Measurements from ENCODE around the gene LAS1L. TPM values are rescaled to one million over a fixed set of nuclear protein-coding genes. Genes with fewer than 3 reads are reported as not detected.
"Not testable (repeated sequence)": the region's sequence is repeated elsewhere in the genome, so short reads cannot be mapped to it uniquely, and the experiment has no call there.

LAS1L gene
- polyA plus RNA-seq, 2 of the 4 experiments (the other 2 are of a cell fraction), result 67.7 to 72.0 TPM

DNA sequence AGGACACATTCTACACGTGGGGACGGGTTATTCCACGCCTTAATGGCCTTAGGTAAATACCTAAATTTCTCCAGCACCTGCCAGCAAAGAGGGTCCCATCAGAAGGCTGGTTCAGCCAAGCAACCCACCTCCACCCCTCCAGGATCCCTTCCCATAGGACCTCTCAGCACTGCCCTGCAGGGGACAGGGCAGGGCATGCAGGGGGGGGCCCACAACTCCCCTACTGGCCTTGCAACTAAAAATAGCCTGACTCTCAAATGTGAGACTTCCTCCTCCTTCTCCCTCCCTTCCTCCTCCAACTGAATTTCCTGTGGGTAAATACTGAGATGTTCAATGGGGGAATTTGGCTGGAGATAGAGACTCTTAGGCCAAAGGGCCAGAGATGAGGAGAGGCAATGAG lies 6.3 kb downstream of the LAS1L start:
- no peaks in the 10 kb centered on the region for H3K9me3 ChIP-seq
- ChIA-PET CTCF (interaction anchor here (0.6 to 3.1 kb wide), 11 partner anchors 9 to 475 kb away, joined by 3 to 10 read pairs (median 6); no protein-coding TSS in a partner anchor), POLR2A (no interaction called here)
- H3K4me3 ChIP-seq, result no peak overlapping the region
- peaks cover 5% of the 10 kb centered on the region; the same call in 1 of the 3 replicates for H3K4me1 ChIP-seq
- no peak overlapping the region for H3K27ac ChIP-seq
- ATAC-seq, result no peak
- TF ChIP-seq RAD21 (conservative IDR thresholded peaks at IDR 0.05 in 1 of 2, IDR thresholded peaks at IDR 0.05 in 1 of 2) (no peak), RNF2 (IDR thresholded peaks at IDR 0.05; ENCODE audit: borderline replicate concordance, low read depth) (no peak), SREBF2 (IDR thresholded peaks at IDR 0.05) (no peak), RARB (CRISPR knock-in tag; IDR thresholded peaks at IDR 0.05) (no peak), EHF (CRISPR knock-in tag; IDR thresholded peaks at IDR 0.05) (no peak), BHLHE40 (IDR thresholded peaks at IDR 0.05; ENCODE audit: low read depth, low read length) (no peak), TP53 (CRISPR knock-in tag; IDR thresholded peaks at IDR 0.05) (no peak), POLR2A (IDR thresholded peaks at IDR 0.05; ENCODE audit: low read length) (no peak), HDAC2 (IDR thresholded peaks at IDR 0.05) (no peak)
- TF ChIP-seq, protein P1, sequence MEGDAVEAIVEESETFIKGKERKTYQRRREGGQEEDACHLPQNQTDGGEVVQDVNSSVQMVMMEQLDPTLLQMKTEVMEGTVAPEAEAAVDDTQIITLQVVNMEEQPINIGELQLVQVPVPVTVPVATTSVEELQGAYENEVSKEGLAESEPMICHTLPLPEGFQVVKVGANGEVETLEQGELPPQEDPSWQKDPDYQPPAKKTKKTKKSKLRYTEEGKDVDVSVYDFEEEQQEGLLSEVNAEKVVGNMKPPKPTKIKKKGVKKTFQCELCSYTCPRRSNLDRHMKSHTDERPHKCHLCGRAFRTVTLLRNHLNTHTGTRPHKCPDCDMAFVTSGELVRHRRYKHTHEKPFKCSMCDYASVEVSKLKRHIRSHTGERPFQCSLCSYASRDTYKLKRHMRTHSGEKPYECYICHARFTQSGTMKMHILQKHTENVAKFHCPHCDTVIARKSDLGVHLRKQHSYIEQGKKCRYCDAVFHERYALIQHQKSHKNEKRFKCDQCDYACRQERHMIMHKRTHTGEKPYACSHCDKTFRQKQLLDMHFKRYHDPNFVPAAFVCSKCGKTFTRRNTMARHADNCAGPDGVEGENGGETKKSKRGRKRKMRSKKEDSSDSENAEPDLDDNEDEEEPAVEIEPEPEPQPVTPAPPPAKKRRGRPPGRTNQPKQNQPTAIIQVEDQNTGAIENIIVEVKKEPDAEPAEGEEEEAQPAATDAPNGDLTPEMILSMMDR (IDR thresholded peaks at IDR 0.05), result no peak
- DNase-seq (ENCODE audit: low read depth in 1 of 2, low spot score in 1 of 2), result no peak
- no peak overlapping the region for H3K4me2 ChIP-seq
- FAIRE-seq, result no peak
- WGBS (ENCODE audit: missing lambda C conversion rate), result 48% methylated on average over 3 of the region's 3 CpGs

DNA sequence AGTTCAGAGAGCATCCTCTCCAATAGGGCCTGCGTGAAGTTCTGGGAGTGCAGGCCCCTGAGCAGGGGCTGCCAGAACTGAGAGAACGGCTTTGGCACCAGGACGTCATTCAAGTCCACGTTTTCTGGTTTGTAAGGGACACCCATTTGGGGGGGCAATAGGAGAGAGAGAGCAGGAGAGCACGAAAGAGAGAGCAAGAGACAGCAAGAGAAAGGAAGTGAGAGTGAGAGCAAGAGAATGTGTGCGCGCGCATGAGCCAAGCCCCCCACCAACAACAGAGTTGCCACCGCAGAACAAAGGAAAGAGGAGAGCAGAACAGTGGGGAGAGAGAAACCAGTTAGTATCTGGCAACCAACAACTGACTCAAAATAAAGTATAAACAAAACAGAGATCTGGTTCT lies 10.4 kb downstream of the LAS1L start:
- DNase-seq (ENCODE audit: low read depth in 1 of 2, low spot score in 1 of 2) (no peak), ATAC-seq (no peak), FAIRE-seq (no peak)
- H3K9me3 ChIP-seq, result no peaks in the 10 kb centered on the region
- ChIA-PET CTCF (no interaction called here), POLR2A (no interaction called here)
- H3K27ac ChIP-seq, result no peak overlapping the region
- no peak for TF ChIP-seq MAFK (IDR thresholded peaks at IDR 0.05; ENCODE audit: partially characterized antibody)
- no peak overlapping the region for H3K4me3 ChIP-seq
- 100% methylated on average over 9 of the region's 9 CpGs for WGBS (ENCODE audit: missing lambda C conversion rate)
- no peak overlapping the region for H3K4me2 ChIP-seq
- H3K4me1 ChIP-seq, result no peaks in the 10 kb centered on the region

DNA sequence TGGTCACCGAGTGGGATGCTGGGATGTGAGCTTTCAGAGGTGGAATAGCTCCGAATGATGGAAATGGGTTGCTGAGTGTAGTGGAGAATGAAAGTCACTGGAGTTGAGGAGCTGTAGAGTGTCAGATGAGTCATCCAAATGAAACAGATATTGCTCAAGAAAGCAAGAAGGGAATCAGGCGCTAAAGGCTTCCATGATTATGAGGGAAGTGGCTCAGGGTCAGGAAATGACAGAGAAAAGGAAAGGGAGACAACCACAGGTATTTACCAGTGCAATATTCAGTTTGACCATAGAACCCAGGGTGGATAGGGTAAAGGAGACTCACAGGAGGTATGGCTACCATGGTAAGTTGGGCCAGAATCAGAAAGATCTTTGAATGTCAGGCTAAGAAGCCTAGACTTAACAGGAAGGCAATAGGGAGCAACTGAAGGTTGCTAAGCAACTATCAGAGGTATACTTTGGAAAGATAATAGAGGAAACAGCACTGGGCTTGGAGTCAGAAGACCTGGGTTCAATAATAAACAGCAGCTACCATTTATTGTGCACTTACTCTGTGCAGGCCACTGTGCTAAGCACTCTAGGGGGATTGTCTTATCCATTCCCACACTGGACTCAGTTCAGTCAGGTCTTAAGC lies 11.7 kb downstream of the LAS1L start:
- H3K4me1 ChIP-seq, result no peaks in the 10 kb centered on the region
- H3K9me3 ChIP-seq, result no peaks in the 10 kb centered on the region
- ChIA-PET POLR2A (no interaction called here), CTCF (no interaction called here)
- H3K4me2 ChIP-seq, result no peak overlapping the region
- peak; percentile 93 for FAIRE-seq
- H3K4me3 ChIP-seq, result no peak overlapping the region
- 74% methylated on average over 3 of the region's 3 CpGs for WGBS (ENCODE audit: missing lambda C conversion rate)
- H3K27ac ChIP-seq, result no peak overlapping the region
- no peak for TF ChIP-seq ESRRA (IDR thresholded peaks at IDR 0.05; ENCODE audit: borderline replicate concordance, low read length)
- TF ChIP-seq FOSL2 (IDR thresholded peaks at IDR 0.05), result no peak
- TF ChIP-seq FOSL2 (CRISPR knock-in tag; IDR thresholded peaks at IDR 0.05), result peak; percentile 30; the same call in 1 of the 2 replicates
- no peak for TF ChIP-seq POLR2A (IDR thresholded peaks at IDR 0.05; ENCODE audit: low read length)
- no peak for TF ChIP-seq POLR2AphosphoS2 (conservative IDR thresholded peaks at IDR 0.05; ENCODE audit: low read length)
- no peak for TF ChIP-seq RNF2 (IDR thresholded peaks at IDR 0.05; ENCODE audit: borderline replicate concordance, low read depth)
- TF ChIP-seq CEBPB (IDR thresholded peaks at IDR 0.05), result peak in 1 of 2 experiments; percentile 3; a peak in 1 of 4 replicates
- ATAC-seq, result no peak
- no peak for DNase-seq (ENCODE audit: low read depth in 1 of 2, low spot score in 1 of 2)

DNA sequence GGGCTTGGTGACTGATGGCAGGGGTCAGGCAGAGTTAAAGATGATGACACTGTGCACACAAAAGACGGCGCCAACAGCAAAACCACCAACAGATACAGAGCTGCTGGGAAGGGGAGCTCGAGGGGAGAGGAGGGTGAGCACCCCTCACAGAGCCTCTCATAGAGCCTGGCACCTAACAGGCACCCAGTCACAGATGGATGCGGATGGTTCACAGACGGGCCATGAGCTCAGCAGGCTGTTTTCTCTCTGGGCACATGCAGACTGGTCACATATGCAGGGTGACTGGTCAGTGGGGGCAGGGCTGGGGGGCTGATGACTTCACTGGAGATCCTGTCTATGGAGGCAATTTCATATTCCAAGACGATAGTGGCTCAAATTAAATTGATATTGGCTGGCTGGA lies 15.1 kb downstream of the LAS1L start:
- DNase-seq (ENCODE audit: low read depth in 1 of 2, low spot score in 1 of 2); POLR2A ChIA-PET; ATAC-seq; H3K4me2 ChIP-seq; H3K9me3 ChIP-seq; H3K4me3 ChIP-seq; H3K4me1 ChIP-seq; H3K27ac ChIP-seq: not testable (repeated sequence)
- FAIRE-seq, result peak; percentile 97
- WGBS (ENCODE audit: missing lambda C conversion rate), result 96% methylated on average over 4 of the region's 6 CpGs
- CTCF ChIA-PET, result interaction anchor here (0.8 kb wide), 1 partner anchor 9 kb away, joined by 6 read pairs; no protein-coding TSS in a partner anchor

DNA sequence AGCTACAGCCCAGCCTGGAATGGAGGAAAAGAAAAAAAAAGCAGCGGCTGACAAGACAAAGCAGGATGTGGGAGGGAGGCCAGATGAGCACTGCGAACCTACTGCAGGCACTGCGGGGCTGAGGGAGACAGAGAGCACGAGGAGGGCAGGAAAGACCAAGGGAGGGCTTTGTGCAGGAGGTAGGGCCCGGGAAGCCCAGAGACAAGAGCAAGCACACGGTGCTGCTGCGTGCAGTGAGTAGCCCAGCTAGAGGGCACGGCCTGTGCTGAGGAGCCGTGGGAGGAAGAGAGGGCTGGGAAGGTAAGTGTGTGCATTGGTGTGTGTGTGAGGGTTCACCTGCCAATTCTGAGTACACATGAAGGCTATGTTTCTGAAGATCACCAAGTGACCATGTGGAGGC lies 15.6 kb downstream of the LAS1L start:
- H3K4me2 ChIP-seq; DNase-seq (ENCODE audit: low read depth in 1 of 2, low spot score in 1 of 2); H3K27ac ChIP-seq; POLR2A ChIA-PET; H3K4me1 ChIP-seq; H3K9me3 ChIP-seq; H3K4me3 ChIP-seq; FAIRE-seq; ATAC-seq: not testable (repeated sequence)
- WGBS (ENCODE audit: missing lambda C conversion rate), result 93% methylated on average over 4 of the region's 9 CpGs
- CTCF ChIA-PET, result interaction anchor here (0.8 to 1.2 kb wide), 2 partner anchors 10 to 11 kb away, joined by 5 to 6 read pairs; no protein-coding TSS in a partner anchor

Data from A549 (cell line).